Subcutaneous adipose tissue (tissue), 4 donors: ENCODE results near the gene GIT1. TPM values are rescaled to one million over a fixed set of nuclear protein-coding genes. Genes with fewer than 3 reads are reported as not detected.

Experiments used
- total RNA-seq, 4 donors: library from RNA; depleted of rRNA; stranded (reverse); fragments of >200 nt; gene quantifications; one replicate each; pipeline ENCODE4 v1.1.0, GENCODE V29; 2016
- TF ChIP-seq, protein P1 (sequence below): fragments of 450-650 bp; IDR thresholded peaks from one replicate; pipeline ENCODE4 v1.5.1; 2016; ENCODE audit warnings: low read depth, mild to moderate bottlenecking, control low read depth, antibody characterized with exemption, moderate library complexity

GIT1 gene
- total RNA-seq, 4 donors from 2014 or later, result 19.5 to 62.9 (median 30.8) TPM

- TF ChIP-seq, protein P1, sequence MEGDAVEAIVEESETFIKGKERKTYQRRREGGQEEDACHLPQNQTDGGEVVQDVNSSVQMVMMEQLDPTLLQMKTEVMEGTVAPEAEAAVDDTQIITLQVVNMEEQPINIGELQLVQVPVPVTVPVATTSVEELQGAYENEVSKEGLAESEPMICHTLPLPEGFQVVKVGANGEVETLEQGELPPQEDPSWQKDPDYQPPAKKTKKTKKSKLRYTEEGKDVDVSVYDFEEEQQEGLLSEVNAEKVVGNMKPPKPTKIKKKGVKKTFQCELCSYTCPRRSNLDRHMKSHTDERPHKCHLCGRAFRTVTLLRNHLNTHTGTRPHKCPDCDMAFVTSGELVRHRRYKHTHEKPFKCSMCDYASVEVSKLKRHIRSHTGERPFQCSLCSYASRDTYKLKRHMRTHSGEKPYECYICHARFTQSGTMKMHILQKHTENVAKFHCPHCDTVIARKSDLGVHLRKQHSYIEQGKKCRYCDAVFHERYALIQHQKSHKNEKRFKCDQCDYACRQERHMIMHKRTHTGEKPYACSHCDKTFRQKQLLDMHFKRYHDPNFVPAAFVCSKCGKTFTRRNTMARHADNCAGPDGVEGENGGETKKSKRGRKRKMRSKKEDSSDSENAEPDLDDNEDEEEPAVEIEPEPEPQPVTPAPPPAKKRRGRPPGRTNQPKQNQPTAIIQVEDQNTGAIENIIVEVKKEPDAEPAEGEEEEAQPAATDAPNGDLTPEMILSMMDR, result no peak
These were observed 6.7 kb upstream of the GIT1 start for GRCh38 chr17:29595943-29596774.

DNA sequence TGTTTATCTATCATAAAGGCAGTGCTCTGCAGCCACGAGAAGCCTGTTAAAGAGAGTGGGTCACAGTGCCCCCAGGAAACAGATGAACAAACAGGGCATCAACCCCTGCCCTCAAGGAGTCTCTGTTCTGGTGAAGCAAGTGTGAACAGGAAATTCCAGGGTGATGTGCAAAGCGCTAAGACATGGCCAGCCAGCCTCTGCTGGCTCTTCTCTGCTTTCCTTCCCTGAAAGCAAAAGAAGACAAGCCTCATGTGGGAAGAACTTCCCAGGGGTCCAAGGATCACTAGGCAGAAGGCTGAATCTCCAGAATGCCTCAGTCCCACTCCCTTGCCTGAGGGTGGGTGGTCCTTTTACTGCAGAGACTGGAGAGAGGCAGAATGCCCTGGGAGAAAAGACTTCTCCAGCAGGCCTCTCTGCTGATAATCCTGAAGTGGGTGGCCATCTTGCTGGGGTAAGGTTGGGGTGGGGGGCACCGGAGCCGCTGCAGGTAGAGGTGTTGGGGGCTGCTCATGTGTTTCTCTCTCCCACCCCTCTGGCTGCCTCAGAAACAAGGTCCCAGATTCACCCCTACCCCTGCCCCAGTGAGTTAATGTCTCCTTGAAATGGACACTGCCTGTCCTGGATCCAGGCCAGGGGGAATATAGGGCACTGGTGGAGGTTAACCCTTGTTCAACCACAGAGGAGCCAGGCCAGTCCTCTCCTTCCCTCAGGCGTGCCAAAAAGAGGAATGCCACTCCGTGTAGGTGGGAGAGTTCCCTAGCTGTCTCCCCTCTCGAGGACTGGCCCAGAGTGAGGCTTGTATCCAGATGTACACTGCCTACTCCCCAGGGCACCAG, 5.9 kb upstream of the GIT1 start:
- TF ChIP-seq, protein P1, result no peak

GRCh38 chr17:29594519-29595090, 5.2 kb upstream of the GIT1 start:
- TF ChIP-seq, protein P1, result no peak

DNA sequence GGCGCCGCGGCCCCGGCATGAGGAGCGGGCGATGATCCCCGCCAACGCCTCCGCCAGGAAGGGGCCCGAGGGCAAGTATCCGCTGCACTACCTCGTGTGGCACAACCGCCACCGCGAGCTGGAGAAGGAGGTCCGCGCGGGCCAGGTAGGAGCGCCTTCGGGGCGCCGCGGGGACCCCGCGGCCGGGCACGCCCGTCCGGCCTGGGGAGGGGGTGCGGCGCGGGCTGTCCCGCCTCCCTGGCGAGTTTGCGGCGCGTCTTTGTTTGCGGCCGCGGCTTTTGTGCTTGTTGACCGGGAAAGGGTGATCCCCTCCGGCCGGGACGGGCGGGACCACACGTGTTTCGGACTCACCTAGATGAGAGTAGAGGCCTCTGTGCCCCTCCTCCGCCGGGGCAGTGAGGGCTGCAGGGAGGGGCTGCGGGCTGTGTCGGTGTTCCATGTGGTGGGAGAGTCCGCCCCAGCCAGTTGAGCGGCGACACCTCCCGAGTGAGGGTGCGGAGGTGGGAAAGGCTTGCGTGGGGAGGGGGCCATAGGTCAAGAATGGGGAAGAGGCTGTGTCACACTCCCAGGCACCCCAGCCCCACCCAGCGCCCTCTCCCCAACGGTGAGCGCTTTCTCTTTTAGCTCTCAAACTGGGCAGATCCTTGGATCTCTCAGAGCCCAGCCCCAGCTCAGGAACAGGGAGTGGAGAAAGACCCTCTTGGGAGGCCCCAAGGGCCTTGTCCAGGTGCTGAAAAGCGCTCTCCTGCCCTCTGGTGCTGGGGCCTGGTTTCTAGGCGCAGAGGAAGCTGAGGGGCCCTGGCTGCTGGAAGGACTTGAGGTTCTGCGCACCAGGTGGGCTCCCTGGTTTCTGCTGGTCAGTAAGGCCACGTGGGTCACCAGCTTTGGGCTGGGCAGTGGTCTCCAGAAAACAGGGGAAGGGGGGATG, 4.4 kb upstream of the GIT1 start:
- TF ChIP-seq, protein P1, result no peak

DNA sequence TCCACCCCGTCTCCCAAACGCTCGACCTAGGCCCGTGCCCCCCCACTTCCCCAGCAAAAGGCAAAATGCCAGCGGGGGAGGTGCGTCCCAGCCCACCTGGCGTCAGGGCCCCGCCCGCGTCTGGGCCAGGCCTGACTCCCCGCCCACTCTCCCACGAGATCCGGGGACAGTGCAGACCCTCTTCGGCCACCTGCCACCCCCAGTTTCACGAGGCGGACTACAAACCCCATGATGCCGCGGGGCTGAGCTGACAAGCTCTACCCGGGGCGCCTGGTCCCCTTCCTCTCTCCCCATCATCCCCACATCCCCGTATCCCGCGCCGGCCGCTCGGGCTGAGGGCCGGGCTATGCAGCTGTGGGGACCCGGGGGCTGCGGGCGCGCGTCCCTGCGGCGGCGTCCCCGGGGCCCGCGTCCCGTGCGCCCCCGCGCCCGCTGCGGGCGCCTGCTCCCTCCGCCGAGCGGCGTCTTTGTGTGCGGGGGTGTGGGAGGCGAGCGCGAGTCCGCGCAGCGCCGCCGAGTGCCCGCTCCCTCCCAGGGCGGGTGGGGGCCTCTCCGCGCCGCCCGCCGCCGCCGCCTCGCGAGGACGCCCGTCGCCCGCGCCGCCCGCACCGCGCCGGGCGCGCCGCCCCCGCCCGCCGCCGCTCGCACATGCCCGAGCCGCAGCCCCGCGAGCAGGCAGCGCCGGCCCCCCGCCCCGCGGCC, 3.6 kb upstream of the GIT1 start, which contains the start of gene ANKRD13B:
TSS of gene ANKRD13B (plus strand) at position 283 of the 702 bp plus-strand sequence. CDS start 490 bp downstream, outside the sequence.
- TF ChIP-seq, protein P1, result no peak
